Activated CD8-positive, alpha-beta memory T cell treated with anti-CD3 and anti-CD28 coated beads, Interleukin-2, amount 50 U/mL, for 1 hour (primary cell): ENCODE measurements around the gene JMJD6.

ENCODE experiments used
- DNase-seq: peaks from one replicate; pipeline ENCODE4 v3.0.0-alpha.2; 2020; ENCODE audit errors: extremely low read depth

The JMJD6 gene

DNA sequence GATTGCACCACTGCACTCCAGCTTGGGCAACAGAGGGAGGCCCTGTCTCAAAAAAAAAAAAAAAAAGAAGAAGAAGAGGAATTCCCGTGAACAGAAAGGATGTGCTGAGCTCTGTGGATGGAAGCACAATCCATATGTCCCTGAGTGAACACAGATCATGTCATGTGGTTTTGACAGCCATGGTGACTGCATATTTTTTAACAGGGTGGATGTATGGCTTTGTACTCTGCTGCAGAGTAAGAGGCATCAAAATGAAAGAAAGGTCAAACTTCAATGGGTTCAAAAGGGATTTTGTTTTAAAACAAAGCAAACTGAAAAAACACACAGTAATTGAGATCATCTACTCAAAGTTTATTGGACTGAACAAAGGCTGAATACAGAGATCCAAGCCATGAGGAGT, 47.2 kb downstream of the JMJD6 start:
- no peak for DNase-seq

DNA sequence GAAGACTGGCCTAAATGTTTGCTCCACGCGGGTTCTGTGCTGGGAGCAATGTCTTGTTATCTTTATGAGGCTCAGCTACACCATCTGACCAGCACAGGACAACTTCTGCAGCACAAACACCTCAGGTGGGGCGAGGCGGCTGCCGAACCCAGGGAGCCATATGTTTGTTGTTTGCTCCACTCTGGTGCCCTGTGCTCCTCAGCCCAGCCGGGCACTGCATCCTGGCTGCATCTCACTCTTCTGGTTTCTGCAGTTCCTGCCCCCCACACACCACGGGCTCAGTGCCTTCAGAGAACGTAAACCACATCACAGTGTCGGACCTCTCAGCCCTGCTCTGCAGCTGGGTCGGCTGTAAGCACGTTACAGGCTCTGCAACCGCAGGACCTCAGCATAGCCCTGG, 48.1 kb downstream of the JMJD6 start:
- no peak for DNase-seq

DNA sequence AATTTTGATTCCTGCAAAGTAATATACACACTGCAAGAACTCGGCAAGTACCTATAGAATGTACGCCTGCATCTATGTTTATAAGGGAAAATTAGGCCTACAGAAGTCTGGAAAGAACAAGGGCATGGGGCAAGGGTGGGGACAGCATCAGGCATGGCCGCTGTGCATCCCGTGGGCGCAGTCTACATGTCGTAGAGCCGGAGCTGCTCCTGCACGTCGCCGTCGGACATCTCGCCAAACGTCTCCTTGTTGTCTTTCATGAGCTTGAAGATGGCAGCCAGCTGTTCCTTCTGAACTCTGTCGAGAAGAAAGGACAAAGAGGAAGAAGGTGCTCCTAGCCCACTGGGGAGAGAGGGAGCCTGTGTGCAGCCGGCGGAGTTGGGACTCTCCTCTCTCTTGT, 49.0 kb downstream of the JMJD6 start:
- no peak for DNase-seq

DNA sequence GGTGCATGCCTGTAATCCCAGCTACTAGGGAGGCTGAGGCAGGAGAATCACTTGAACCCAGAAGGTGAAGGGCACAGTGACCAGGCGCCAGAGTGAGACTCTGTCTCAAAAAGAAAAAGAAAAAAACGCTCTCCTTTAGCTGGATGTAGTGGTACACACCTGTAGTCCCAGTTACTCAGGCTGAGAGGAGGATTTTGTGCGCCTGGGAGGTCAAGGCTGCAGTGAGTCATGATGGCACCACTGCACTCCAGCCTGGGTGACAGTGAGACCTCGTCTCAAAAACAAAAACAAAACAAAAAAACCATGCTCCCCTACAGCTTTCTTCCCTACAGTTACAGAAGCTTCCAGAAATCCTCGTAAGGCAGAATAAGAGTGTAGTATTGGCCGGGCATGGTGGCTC, 49.8 kb downstream of the JMJD6 start:
- DNase-seq: no peak

DNA sequence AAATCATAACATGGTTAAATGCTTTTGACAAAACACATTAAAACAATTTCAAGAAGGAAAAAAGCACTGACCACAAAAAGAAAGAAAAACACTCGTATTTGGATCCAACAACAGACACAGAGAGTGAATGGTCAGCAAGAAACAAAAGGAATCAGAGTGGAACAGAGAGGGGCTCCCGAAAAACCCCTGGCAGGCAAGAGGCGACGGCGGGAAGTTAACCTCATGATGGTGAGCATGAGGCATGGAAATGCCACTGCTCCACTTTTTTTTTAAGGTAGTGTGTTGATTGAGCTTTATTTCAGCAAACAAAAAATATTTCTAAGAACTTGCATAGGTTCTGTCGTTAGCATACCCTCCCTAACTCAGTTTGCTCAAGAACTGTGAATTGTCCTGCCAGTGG, 50.8 kb downstream of the JMJD6 start:
- no peak for DNase-seq

DNA sequence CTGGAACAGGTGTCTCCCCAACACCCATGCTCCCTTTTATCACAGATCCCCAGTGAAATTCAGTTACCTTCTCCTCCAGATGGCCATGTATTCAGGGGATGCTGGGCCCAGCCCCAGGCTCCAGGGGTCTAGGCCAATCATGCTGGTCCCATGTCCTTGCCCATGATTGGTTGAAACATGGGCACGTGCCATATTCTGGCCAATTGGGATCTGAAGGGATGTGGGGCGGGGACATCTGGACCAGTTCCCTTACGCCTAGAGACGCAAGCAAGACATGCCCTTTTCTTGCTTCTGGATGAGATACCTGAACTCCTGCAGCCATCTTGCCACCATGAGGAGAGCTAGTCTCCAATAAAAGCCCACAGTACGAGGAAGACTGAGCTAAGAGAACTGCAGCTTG, 51.8 kb downstream of the JMJD6 start:
- no peak for DNase-seq

DNA sequence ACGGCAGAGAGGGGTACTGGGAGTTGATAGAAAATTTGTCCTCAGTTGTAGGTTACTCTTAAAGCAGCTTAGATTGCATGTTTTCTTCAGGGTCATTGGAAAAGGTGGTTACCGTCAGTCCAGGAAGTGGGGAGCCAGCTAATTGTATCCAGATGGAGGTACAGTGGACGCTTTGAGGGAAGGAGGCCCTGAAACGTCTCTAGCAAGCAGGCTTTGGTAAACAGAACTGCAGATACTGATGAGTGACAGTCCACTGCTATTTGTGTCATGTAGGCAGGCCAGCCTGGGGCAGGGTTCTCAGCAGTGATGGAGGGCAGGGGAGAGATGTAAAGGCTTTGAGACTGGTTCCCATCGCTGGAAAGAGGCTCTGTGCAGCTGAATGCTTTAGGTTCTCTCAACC, 52.7 kb downstream of the JMJD6 start:
- no peak for DNase-seq

DNA sequence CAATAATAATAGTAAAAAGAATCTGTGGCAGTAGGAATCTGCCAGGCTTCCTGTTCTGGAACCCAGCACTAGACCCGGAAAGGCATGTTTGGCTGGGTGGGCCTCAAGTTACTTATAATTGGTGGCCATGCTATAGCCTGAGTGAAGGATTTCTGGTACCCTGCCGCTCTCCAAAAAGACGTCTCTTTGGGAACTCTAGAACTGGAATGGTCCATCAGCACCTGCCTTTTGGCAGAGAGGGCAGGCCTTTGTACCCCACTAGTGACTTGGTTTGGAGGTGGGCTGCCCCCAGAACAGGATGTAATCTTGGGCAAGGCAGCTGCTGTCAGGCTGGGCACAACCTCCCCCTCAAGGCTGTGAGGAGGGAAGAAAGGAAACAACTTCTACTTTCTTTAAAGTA, 53.5 kb downstream of the JMJD6 start:
- DNase-seq: no peak

DNA sequence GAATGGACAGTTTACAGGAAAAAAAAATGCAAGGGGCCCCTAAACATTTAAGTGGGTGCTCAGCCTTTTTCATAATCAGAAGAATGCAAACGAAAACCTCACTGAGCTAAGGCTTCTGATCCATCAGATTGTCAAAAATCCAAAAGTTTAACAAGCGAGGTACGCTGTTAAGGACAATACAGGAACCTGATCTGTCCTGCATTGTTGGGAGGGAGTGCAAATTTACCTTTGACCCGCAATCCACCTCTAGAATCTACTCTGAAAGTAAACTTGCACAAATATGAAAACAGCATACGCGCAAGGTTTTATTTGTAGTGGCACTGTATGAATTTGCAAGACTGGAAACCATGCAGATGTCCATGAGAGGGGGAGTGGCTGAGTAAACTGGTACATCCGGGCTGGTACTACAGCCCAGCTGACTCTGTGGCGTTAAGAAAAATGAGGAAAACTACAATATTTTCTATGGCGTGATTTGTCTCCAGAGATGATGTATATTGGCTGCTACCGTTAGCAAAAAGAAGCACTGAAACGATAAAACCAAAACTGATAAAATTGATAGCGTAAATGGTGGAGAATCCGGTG, 54.0 kb downstream of the JMJD6 start:
- DNase-seq: no peak

DNA sequence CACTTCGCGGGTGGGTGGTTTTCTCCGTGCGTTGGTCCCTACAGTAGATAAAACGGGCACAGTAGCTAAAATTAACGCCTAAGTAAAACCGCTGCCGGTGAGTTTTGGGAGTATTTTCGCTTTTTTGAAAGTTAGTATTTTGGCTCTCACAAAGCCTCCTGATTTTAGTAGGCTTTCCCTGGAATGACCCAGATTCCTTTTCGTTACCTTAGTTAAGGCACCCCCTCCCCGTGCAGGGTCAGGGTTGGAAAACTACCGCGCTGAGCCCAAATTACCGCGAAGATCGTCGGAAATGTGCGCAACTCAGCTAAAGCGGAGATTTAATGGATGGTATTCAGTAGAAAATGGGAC, 54.5 kb downstream of the JMJD6 start:
- DNase-seq: no peak

DNA sequence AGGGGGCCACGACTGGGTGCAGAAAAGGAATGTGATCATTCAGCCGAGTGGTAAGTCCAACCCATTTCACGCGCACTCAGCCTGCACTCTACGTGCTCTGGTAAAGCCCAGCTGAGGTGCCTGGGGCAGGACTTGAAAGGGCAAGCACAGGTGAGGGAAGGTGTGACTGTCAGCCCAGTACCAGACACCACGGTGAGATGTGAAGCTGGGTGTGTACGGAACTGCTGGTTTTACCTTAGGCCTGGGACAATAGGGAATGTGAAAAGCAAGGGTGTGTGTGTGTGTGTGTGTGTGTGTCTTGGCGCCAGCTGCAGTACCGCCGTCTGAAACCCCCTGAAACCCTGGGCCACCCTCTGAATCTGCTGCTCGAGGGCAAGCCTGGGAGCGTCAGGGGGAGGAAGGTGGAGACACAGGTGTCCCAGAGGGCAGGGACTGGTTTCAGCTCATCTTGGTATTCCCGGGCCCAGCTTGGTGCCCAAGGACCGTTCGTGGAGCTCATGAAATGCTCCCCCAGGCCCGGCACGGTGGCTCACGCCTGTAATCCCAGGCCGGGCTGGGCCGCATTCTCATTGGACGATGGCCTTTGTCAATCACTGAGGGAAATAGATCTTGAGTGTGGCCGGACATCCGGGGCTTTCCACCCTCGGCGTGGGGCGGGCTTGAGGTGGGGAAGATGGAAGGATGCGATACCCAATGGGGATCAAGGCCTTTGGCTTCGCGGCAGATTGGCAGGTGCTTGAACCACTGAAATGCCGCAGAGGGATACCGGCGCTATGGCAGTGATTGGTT, 55.1 kb downstream of the JMJD6 start:
- DNase-seq: peak; percentile 99

DNA sequence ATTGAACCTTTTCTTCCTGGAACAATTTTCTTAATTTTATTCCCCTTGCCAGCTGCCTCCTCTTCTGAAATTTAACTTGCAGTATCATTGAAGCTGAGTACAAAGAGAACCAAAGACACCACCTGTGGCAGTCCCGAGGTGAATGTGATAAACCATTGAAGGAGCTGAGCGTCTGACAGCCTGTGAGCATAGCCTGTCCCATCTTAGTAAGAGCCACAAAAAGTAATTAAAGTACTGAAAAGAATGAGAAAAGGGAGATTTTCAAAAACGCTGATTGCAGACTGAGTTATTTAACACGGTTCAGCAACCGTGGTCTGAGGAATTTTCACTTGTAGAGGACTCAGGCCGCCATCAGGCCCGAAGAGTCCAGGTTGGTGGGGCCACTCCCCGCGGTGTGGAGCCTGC, 55.7 kb downstream of the JMJD6 start:
- DNase-seq: no peak

DNA sequence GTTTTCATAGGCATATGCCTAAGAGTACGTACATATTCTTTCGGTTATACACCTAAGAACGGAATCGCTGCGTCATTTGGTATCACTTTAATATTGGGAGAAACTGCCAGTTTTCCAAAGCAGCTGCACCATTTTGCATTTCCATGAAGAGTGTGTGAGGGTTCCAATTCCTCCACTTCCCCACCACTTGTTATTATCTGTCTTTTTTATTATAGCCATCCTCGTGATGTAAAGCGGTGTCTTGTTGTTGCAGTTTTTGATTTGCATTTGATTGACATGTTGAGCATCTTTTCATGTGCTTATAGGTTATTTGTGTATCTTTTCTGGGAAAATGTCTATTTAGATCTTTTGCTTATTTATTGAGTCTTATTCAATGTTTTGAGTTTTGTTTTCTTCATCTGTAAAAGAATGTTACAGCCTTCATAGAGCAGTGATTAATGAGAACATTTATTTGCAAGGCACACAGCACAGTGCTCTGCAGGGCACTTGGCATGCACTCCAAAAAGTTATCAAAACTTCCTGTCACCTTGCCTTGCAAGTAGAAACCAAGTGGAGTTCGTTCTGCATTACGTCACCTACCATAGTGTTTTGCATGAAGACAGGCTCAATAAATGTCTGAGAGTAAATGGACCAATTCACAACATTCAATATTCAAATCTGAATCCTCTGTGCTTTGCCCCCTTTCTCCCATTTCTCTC, 56.2 kb downstream of the JMJD6 start:
- DNase-seq: no peak
